Osteocyte (in vitro differentiated cells): ENCODE results near the gene RAP2B. TPM values are rescaled to one million over a fixed set of nuclear protein-coding genes. Genes with fewer than 3 reads are reported as not detected.

Experiments used
- DNase-seq: peaks from one replicate; pipeline ENCODE4 v3.0.0; 2021; ENCODE audit warnings: mixed read lengths; ENCODE audit not compliant: unreplicated experiment; ENCODE audit errors: extremely low spot score
- H3K27ac Mint-ChIP-seq: one replicate; pipeline ENCODE4 v1.8.0; 2021; ENCODE audit warnings: mild to moderate bottlenecking, mixed read lengths; ENCODE audit not compliant: unreplicated experiment
- H3K27me3 Mint-ChIP-seq: one replicate; pipeline ENCODE4 v1.8.0; 2021; ENCODE audit warnings: mixed read lengths; ENCODE audit not compliant: unreplicated experiment
- H3K36me3 Mint-ChIP-seq: one replicate; pipeline ENCODE4 v1.8.0; 2021; ENCODE audit warnings: mixed read lengths; ENCODE audit not compliant: unreplicated experiment
- H3K4me1 Mint-ChIP-seq: one replicate; pipeline ENCODE4 v1.8.0; 2021; ENCODE audit warnings: mixed read lengths; ENCODE audit not compliant: unreplicated experiment
- H3K4me3 Mint-ChIP-seq: one replicate; pipeline ENCODE4 v1.8.0; 2021; ENCODE audit warnings: mild to moderate bottlenecking, moderate library complexity, mixed read lengths; ENCODE audit not compliant: unreplicated experiment
- H3K9me3 Mint-ChIP-seq: one replicate; pipeline ENCODE4 v1.8.0; 2021; ENCODE audit warnings: mixed read lengths; ENCODE audit not compliant: unreplicated experiment
- CTCF ChIP-seq: fragments of 200-600 bp; sonication (generic); IDR thresholded peaks from 2 replicates; pipeline ENCODE4 v1.5.0; 2021; ENCODE audit warnings: antibody characterized with exemption, mild to moderate bottlenecking, moderate library complexity
- total RNA-seq: library from RNA; stranded (reverse); gene quantifications from 2 replicates; pipeline ENCODE4 v1.2.1, GENCODE V29; 2021

The RAP2B gene
- total RNA-seq, 1 donor from 2014 or later, result 15.9 TPM

DNA sequence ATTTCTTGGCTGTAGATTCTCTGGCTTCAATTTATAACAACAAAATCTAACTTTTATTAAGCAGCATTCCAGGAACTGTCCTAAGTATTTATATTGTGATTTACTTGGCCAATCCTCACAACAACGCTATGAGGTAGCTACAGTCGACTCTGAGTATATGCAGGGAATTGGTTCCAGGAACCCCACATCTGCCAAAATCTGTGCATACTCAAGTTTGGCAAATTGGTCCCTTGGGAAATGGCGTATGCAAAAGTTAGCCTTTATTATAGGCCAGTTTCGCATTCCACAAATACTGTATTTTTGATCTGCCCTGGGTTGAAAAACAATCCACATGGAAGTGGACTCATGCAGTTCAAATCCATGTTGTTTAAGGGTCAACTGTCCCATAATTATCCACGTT is 53.9 kb downstream of the RAP2B start:
- TF ChIP-seq CTCF, result no peak
- Mint-ChIP-seq H3K27ac (no peak overlapping the region), H3K4me3 (no peak overlapping the region), H3K4me1 (peaks cover 4% of the 10 kb centered on the region), H3K27me3 (no peaks in the 10 kb centered on the region), H3K36me3 (no peaks in the 10 kb centered on the region), H3K9me3 (no peaks in the 10 kb centered on the region)
- no peak for DNase-seq

GRCh38 chr3:153216928-153217327 is 54.9 kb downstream of the RAP2B start:
- Mint-ChIP-seq H3K4me1 (peaks cover 13% of the 10 kb centered on the region), H3K36me3 (no peaks in the 10 kb centered on the region), H3K27me3 (no peaks in the 10 kb centered on the region), H3K9me3 (no peaks in the 10 kb centered on the region), H3K27ac (no peak overlapping the region), H3K4me3 (no peak overlapping the region)
- no peak for DNase-seq
- no peak for TF ChIP-seq CTCF

- TF ChIP-seq CTCF, result no peak
- H3K27ac Mint-ChIP-seq, result no peak overlapping the region
- H3K4me3 Mint-ChIP-seq, result no peak overlapping the region
- no peak for DNase-seq
- H3K27me3 Mint-ChIP-seq, result no peaks in the 10 kb centered on the region
- no peaks in the 10 kb centered on the region for H3K36me3 Mint-ChIP-seq
- no peaks in the 10 kb centered on the region for H3K9me3 Mint-ChIP-seq
- peaks cover 18% of the 10 kb centered on the region for H3K4me1 Mint-ChIP-seq
Observed at GRCh38 chr3:153219146-153219545, 57.1 kb downstream of the RAP2B start.
